HepG2 (cell line): ENCODE measurements around the gene CMC1. TPM values are rescaled to one million over a fixed set of nuclear protein-coding genes. Genes with fewer than 3 reads are reported as not detected.
A peak's percentile ranks its signal among the peaks of the same experiment; 100 is the strongest.

Experiments used
- ARID2 ChIP-seq: sonication (generic); formaldehyde crosslinking; IDR thresholded peaks from 2 replicates; pipeline ENCODE4 v1.8.1; 2022; ENCODE audit warnings: mild to moderate bottlenecking, missing genetic modification reagents, borderline replicate concordance
- BORCS8-MEF2B ChIP-seq: sonication (generic); formaldehyde crosslinking; IDR thresholded peaks from 2 replicates; pipeline ENCODE4 v1.8.0; 2022; ENCODE audit warnings: mild to moderate bottlenecking, missing genetic modification reagents
- CAMTA2 ChIP-seq: sonication (generic); formaldehyde crosslinking; IDR thresholded peaks from 2 replicates; pipeline ENCODE4 v1.4.0; 2020; ENCODE audit warnings: mild to moderate bottlenecking, missing genetic modification reagents, borderline replicate concordance
- GZF1 ChIP-seq: sonication (generic); formaldehyde crosslinking; IDR thresholded peaks from 2 replicates; pipeline ENCODE4 v1.5.1; 2020; ENCODE audit warnings: mild to moderate bottlenecking, missing genetic modification reagents
- MAFF ChIP-seq: IDR thresholded peaks from 2 replicates; pipeline ENCODE4 v1.6.1; 2011; ENCODE audit warnings: low read depth, low read length, improper control_type of control experiment
- MAFK ChIP-seq, 2 experiments: IDR thresholded peaks in 1 of 2; conservative IDR thresholded peaks in 1 of 2; 2 replicates each; pipeline ENCODE4 v1.6.1; 2011; ENCODE audit warnings: improper control_type of control experiment in 2 of 2, low read length in 2 of 2
- MED13 ChIP-seq: sonication (generic); formaldehyde crosslinking; IDR thresholded peaks from 2 replicates; pipeline ENCODE4 v1.5.0; 2020; ENCODE audit warnings: missing genetic modification reagents
- MEIS2 ChIP-seq: sonication (generic); formaldehyde crosslinking; IDR thresholded peaks from 2 replicates; pipeline ENCODE4 v1.9.0; 2021; ENCODE audit warnings: mild to moderate bottlenecking, missing genetic modification reagents
- POLR2AphosphoS2 ChIP-seq: IDR thresholded peaks from 2 replicates; pipeline ENCODE4 v1.6.1; 2011; ENCODE audit warnings: low read depth, low read length, improper control_type of control experiment
- STAG1 ChIP-seq: sonication (generic); formaldehyde crosslinking; IDR thresholded peaks from 2 replicates; pipeline ENCODE4 v1.4.0; 2020; ENCODE audit warnings: missing genetic modification reagents
- SUZ12 ChIP-seq: fragments of 150-350 bp; IDR thresholded peaks from 2 replicates; pipeline ENCODE4 v1.6.1; 2014; ENCODE audit warnings: low read depth, low read length
- ZBTB42 ChIP-seq: sonication (generic); formaldehyde crosslinking; IDR thresholded peaks from 2 replicates; pipeline ENCODE4 v1.5.0; 2020; ENCODE audit warnings: mild to moderate bottlenecking, missing genetic modification reagents
- ZNF256 ChIP-seq: sonication (generic); formaldehyde crosslinking; conservative IDR thresholded peaks from 2 replicates; pipeline ENCODE4 v1.4.0; 2020; ENCODE audit warnings: missing genetic modification reagents
- ZNF547 ChIP-seq: sonication (generic); formaldehyde crosslinking; IDR thresholded peaks from 2 replicates; pipeline ENCODE4 v1.5.1; 2020; ENCODE audit warnings: mild to moderate bottlenecking, missing genetic modification reagents
- ZNF619 ChIP-seq: sonication (generic); formaldehyde crosslinking; IDR thresholded peaks from 2 replicates; pipeline ENCODE4 v1.4.0; 2020; ENCODE audit warnings: mild to moderate bottlenecking, missing genetic modification reagents
- ZNF782 ChIP-seq: sonication (generic); formaldehyde crosslinking; IDR thresholded peaks from 2 replicates; pipeline ENCODE4 v1.4.0; 2020; ENCODE audit warnings: missing genetic modification reagents, mild to moderate bottlenecking, borderline replicate concordance
- polyA plus RNA-seq, 8 experiments: library from polyadenylated mRNA; depleted of rRNA in 3 of 8; stranded (reverse) in 7 of 8; unstranded in 1 of 8; fragments of >200 nt; fragmentation: Illumina TruSeq in 4 of 8; extraction: Trizol in 4 of 8; gene quantifications; 2 replicates each; pipeline versions ENCODE4 v1.2.1 to v1.2.3, GENCODE V29; 2011 to 2016; ENCODE audit warnings: low read depth in 4 of 8, missing spikeins in 1 of 8, mixed read lengths in 1 of 8; ENCODE audit not compliant: insufficient read depth in 1 of 8
- total RNA-seq, 5 experiments: library from RNA; depleted of rRNA; stranded (reverse); fragments of >200 nt; fragmentation: Illumina TruSeq; extraction: Trizol; gene quantifications; 2 replicates each; pipeline ENCODE4 v1.2.3, GENCODE V29; 2016; ENCODE audit warnings: low read depth in 1 of 5
- TF ChIP-seq, protein P1 (sequence below), 2 experiments: fragments of 450-650 bp in 1 of 2; sonication (generic) in 1 of 2; formaldehyde crosslinking in 1 of 2; IDR thresholded peaks; 2 replicates each; pipeline versions ENCODE4 v1.6.1 to v1.8.0; 2016 to 2022; ENCODE audit warnings: antibody characterized with exemption in 1 of 2, mild to moderate bottlenecking in 1 of 2, missing genetic modification reagents in 1 of 2
- TF ChIP-seq, protein P2 (sequence below): sonication (generic); formaldehyde crosslinking; conservative IDR thresholded peaks from 2 replicates; pipeline ENCODE4 v1.4.0; 2020; ENCODE audit warnings: missing genetic modification reagents
- TF ChIP-seq, protein P3 (sequence below): IDR thresholded peaks from 2 replicates; pipeline ENCODE4 v1.6.1; 2016
- TF ChIP-seq, protein P4 (sequence below): sonication (generic); formaldehyde crosslinking; IDR thresholded peaks from 2 replicates; pipeline ENCODE4 v1.4.0; 2020; ENCODE audit warnings: mild to moderate bottlenecking, missing genetic modification reagents

The CMC1 gene
- total and polyA plus RNA-seq, 2 of the 13 experiments (the other 11 are each of a cell fraction or from before 2014, with no cell fraction given): 22.1 to 29.5 TPM

DNA sequence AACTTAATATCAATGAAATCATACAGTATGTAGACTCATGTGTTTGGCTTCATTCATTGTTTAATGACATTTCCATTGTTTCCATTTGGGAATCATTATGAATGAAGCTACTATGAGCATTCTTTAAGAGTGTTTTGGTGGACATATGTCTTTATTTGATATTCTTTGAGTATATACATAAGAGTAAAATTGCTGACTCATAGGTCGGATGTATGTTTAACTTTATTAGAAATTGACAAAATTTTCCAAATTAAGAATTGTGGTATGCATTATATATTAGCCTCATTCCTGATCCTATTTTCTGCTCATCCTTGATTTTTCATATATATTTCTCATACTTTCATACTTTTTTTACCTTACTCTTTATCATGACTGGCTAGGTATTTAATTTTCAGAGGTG, 28.7 kb upstream of the CMC1 start (continued):
- TF ChIP-seq, protein P1, sequence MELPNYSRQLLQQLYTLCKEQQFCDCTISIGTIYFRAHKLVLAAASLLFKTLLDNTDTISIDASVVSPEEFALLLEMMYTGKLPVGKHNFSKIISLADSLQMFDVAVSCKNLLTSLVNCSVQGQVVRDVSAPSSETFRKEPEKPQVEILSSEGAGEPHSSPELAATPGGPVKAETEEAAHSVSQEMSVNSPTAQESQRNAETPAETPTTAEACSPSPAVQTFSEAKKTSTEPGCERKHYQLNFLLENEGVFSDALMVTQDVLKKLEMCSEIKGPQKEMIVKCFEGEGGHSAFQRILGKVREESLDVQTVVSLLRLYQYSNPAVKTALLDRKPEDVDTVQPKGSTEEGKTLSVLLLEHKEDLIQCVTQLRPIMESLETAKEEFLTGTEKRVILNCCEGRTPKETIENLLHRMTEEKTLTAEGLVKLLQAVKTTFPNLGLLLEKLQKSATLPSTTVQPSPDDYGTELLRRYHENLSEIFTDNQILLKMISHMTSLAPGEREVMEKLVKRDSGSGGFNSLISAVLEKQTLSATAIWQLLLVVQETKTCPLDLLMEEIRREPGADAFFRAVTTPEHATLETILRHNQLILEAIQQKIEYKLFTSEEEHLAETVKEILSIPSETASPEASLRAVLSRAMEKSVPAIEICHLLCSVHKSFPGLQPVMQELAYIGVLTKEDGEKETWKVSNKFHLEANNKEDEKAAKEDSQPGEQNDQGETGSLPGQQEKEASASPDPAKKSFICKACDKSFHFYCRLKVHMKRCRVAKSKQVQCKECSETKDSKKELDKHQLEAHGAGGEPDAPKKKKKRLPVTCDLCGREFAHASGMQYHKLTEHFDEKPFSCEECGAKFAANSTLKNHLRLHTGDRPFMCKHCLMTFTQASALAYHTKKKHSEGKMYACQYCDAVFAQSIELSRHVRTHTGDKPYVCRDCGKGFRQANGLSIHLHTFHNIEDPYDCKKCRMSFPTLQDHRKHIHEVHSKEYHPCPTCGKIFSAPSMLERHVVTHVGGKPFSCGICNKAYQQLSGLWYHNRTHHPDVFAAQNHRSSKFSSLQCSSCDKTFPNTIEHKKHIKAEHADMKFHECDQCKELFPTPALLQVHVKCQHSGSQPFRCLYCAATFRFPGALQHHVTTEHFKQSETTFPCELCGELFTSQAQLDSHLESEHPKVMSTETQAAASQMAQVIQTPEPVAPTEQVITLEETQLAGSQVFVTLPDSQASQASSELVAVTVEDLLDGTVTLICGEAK (IDR thresholded peaks at IDR 0.05): no peak
- TF ChIP-seq, protein P1 (CRISPR knock-in tag; IDR thresholded peaks at IDR 0.05): no peak
- no peak for TF ChIP-seq ZNF782 (CRISPR knock-in tag)
- no peak for TF ChIP-seq SUZ12
- TF ChIP-seq BORCS8-MEF2B (CRISPR knock-in tag): no peak
- TF ChIP-seq ZNF547: no peak
- no peak for TF ChIP-seq MEIS2
- no peak for TF ChIP-seq STAG1 (CRISPR knock-in tag)
- TF ChIP-seq POLR2AphosphoS2: no peak
- no peak for TF ChIP-seq ARID2
- peak; percentile 48 to 76; a peak in 3 of 4 replicates for TF ChIP-seq MAFK (conservative IDR thresholded peaks at IDR 0.05 in 1 of 2, IDR thresholded peaks at IDR 0.05 in 1 of 2; ENCODE audit: low read length in 2 of 2)
- TF ChIP-seq MED13: no peak
- TF ChIP-seq, protein P2, sequence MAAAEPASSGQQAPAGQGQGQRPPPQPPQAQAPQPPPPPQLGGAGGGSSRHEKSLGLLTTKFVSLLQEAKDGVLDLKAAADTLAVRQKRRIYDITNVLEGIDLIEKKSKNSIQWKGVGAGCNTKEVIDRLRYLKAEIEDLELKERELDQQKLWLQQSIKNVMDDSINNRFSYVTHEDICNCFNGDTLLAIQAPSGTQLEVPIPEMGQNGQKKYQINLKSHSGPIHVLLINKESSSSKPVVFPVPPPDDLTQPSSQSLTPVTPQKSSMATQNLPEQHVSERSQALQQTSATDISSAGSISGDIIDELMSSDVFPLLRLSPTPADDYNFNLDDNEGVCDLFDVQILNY: no peak
- TF ChIP-seq, protein P3, sequence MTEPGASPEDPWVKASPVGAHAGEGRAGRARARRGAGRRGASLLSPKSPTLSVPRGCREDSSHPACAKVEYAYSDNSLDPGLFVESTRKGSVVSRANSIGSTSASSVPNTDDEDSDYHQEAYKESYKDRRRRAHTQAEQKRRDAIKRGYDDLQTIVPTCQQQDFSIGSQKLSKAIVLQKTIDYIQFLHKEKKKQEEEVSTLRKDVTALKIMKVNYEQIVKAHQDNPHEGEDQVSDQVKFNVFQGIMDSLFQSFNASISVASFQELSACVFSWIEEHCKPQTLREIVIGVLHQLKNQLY (CRISPR knock-in tag): no peak
- TF ChIP-seq, protein P4, sequence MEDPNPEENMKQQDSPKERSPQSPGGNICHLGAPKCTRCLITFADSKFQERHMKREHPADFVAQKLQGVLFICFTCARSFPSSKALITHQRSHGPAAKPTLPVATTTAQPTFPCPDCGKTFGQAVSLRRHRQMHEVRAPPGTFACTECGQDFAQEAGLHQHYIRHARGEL: no peak
- TF ChIP-seq ZNF619 (CRISPR knock-in tag): no peak
- no peak for TF ChIP-seq ZBTB42 (CRISPR knock-in tag)
- no peak for TF ChIP-seq CAMTA2 (CRISPR knock-in tag)
- TF ChIP-seq ZNF256: no peak
- no peak for TF ChIP-seq GZF1
- peak; percentile 66 for TF ChIP-seq MAFF
